Naive B cell (primary cell): ENCODE measurements around the gene GRID1. TPM values are rescaled to one million over a fixed set of nuclear protein-coding genes. Genes with fewer than 3 reads are reported as not detected.

Experiments
- ATAC-seq, 2 donors: fragments of 150-1000 bp; cut with Tn5 transposase; 2 replicates each; pipeline ENCODE4 v1.10.0; 2021; ENCODE audit warnings: low read depth in 2 of 2, mild to moderate bottlenecking in 2 of 2, moderate library complexity in 2 of 2
- DNase-seq: peaks from one replicate; pipeline ENCODE4 v3.0.0; 2022
- H3K27ac Mint-ChIP-seq, 6 donors: one replicate each; pipeline ENCODE4 v1.8.0; 2020 to 2022; ENCODE audit warnings: mild to moderate bottlenecking in 6 of 6, mixed read lengths in 6 of 6, moderate library complexity in 5 of 6, inconsistent platforms in 2 of 6
- H3K27me3 Mint-ChIP-seq, 3 donors: one replicate each; pipeline ENCODE4 v1.8.0; 2021 to 2022; ENCODE audit warnings: mixed read lengths in 3 of 3, mild to moderate bottlenecking in 1 of 3
- H3K36me3 Mint-ChIP-seq, 2 donors: one replicate each; pipeline ENCODE4 v1.8.0; 2020 to 2022; ENCODE audit warnings: mixed read lengths in 2 of 2, inconsistent platforms in 1 of 2, mild to moderate bottlenecking in 1 of 2
- H3K4me1 Mint-ChIP-seq, 3 donors: one replicate each; pipeline ENCODE4 v1.8.0; 2020 to 2022; ENCODE audit warnings: mixed read lengths in 3 of 3, inconsistent platforms in 1 of 3, mild to moderate bottlenecking in 1 of 3, moderate library complexity in 1 of 3
- H3K4me3 Mint-ChIP-seq, 8 donors: one replicate each; pipeline ENCODE4 v1.8.0; 2020 to 2022; ENCODE audit warnings: mild to moderate bottlenecking in 8 of 8, mixed read lengths in 8 of 8, moderate library complexity in 8 of 8, inconsistent platforms in 2 of 8
- H3K9me3 Mint-ChIP-seq, 7 donors: one replicate each; pipeline ENCODE4 v1.8.0; 2020 to 2022; ENCODE audit warnings: mixed read lengths in 7 of 7, mild to moderate bottlenecking in 5 of 7, inconsistent platforms in 2 of 7, moderate library complexity in 1 of 7
- polyA plus RNA-seq, 6 donors: library from polyadenylated mRNA; unstranded; fragments of 300-500 nt; fragmentation: Illumina TruSeq; gene quantifications; one replicate each; pipeline ENCODE4 v1.2.3, GENCODE V29; 2021; ENCODE audit warnings: low read depth in 6 of 6

GRID1 gene
- polyA plus RNA-seq, 6 donors from 2014 or later = not detected

GRCh38 chr10:86260564-86260963 lies 106.0 kb downstream of the GRID1 start:
- DNase-seq = no peak
- peak overlapping the region in 1 of 6 donors; percentile 7 for H3K27ac Mint-ChIP-seq
- no peaks in the 10 kb centered on the region for H3K36me3 Mint-ChIP-seq
- H3K4me1 Mint-ChIP-seq = peaks cover 0 to 8% (median 0%) of the 10 kb centered on the region in 3 donors
- H3K4me3 Mint-ChIP-seq = no peak overlapping the region
- H3K27me3 Mint-ChIP-seq = peaks cover 8 to 59% (median 42%) of the 10 kb centered on the region in 3 donors
- ATAC-seq = no peak
- H3K9me3 Mint-ChIP-seq = peaks cover 0 to 13% (median 3%) of the 10 kb centered on the region in 7 donors

GRCh38 chr10:86259901-86260562 lies 106.6 kb downstream of the GRID1 start:
- DNase-seq (no peak), ATAC-seq (no peak)
- Mint-ChIP-seq H3K27me3 (peaks cover 5 to 55% (median 39%) of the 10 kb centered on the region in 3 donors), H3K9me3 (peaks cover 0 to 13% (median 3%) of the 10 kb centered on the region in 7 donors), H3K27ac (peak overlapping the region in 1 of 6 donors; percentile 7), H3K4me1 (peaks cover 0 to 8% (median 0%) of the 10 kb centered on the region in 3 donors), H3K36me3 (no peaks in the 10 kb centered on the region), H3K4me3 (peak overlapping the region in 1 of 8 donors; percentile 10)

DNA sequence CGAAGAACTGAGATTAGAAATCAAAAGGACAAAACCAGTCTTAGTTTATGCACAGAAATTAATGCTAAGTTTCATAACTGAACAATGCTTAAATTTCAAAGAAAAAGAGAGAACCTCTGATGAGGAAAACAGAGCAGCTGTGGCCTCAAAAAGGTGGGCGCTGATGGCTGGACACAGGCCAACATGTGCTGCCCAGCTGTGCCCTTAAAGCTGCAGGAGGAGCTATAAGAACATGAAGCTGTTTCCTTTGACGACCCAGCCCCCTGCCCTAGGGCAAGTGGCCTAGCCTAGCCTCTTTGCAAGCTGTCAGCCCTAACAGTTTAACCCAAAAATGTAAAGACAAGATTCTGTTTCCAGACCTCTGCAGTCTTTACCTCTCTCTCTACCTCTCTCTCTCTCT lies 107.7 kb downstream of the GRID1 start:
- H3K36me3 Mint-ChIP-seq = no peaks in the 10 kb centered on the region
- H3K27ac Mint-ChIP-seq = no peak overlapping the region
- H3K27me3 Mint-ChIP-seq = peaks cover 5 to 49% (median 36%) of the 10 kb centered on the region in 3 donors

GRCh38 chr10:86258499-86258898 lies 108.1 kb downstream of the GRID1 start:
- DNase-seq (no peak), ATAC-seq (no peak)
- peaks cover 9 to 52% (median 38%) of the 10 kb centered on the region in 3 donors for H3K27me3 Mint-ChIP-seq
- peaks cover 0 to 13% (median 3%) of the 10 kb centered on the region in 7 donors for H3K9me3 Mint-ChIP-seq
- no peak overlapping the region for H3K4me3 Mint-ChIP-seq
- H3K4me1 Mint-ChIP-seq = peaks cover 0 to 4% (median 0%) of the 10 kb centered on the region in 3 donors
- no peaks in the 10 kb centered on the region for H3K36me3 Mint-ChIP-seq
- no peak overlapping the region for H3K27ac Mint-ChIP-seq

More for the DNA sequence above, 107.7 kb downstream of the GRID1 start:
- peaks cover 0 to 4% (median 0%) of the 10 kb centered on the region in 3 donors for H3K4me1 Mint-ChIP-seq
- H3K9me3 Mint-ChIP-seq = peaks cover 0 to 13% (median 3%) of the 10 kb centered on the region in 7 donors
- DNase-seq = no peak
- no peak for ATAC-seq
- no peak overlapping the region for H3K4me3 Mint-ChIP-seq

DNA sequence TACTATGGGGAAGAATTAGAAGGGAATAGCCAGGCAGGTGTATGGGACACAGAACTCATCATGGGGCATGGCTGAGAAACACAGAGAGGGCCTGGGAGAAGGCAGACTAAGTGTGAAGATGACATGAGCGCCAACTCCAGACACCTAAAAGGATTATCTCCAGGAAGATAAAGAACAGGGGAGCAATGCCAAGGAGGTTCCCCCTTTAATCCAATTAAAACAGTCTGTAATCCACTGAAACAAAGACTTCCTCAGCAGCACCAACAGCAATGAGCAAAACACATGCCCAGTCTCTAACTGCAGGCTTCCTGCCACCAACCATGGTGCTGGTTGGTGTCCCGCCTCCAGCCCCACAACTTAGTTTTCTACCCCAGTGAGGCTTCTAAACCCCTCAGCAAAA lies 108.9 kb downstream of the GRID1 start:
- Mint-ChIP-seq H3K36me3 (no peaks in the 10 kb centered on the region), H3K9me3 (peaks cover 0 to 13% (median 3%) of the 10 kb centered on the region in 7 donors), H3K4me3 (no peak overlapping the region), H3K27ac (no peak overlapping the region), H3K4me1 (peaks cover 0 to 2% (median 0%) of the 10 kb centered on the region in 3 donors), H3K27me3 (peaks cover 9 to 55% (median 38%) of the 10 kb centered on the region in 3 donors)
- DNase-seq (no peak), ATAC-seq (no peak)

- Mint-ChIP-seq H3K27me3 (peaks cover 6 to 52% (median 38%) of the 10 kb centered on the region in 3 donors), H3K9me3 (peaks cover 0 to 13% (median 5%) of the 10 kb centered on the region in 7 donors), H3K27ac (no peak overlapping the region), H3K36me3 (no peaks in the 10 kb centered on the region), H3K4me1 (peaks cover 0 to 2% (median 0%) of the 10 kb centered on the region in 3 donors), H3K4me3 (no peak overlapping the region)
- ATAC-seq = no peak
- DNase-seq = no peak
Observed at GRCh38 chr10:86256690-86257315, 109.8 kb downstream of the GRID1 start.

DNA sequence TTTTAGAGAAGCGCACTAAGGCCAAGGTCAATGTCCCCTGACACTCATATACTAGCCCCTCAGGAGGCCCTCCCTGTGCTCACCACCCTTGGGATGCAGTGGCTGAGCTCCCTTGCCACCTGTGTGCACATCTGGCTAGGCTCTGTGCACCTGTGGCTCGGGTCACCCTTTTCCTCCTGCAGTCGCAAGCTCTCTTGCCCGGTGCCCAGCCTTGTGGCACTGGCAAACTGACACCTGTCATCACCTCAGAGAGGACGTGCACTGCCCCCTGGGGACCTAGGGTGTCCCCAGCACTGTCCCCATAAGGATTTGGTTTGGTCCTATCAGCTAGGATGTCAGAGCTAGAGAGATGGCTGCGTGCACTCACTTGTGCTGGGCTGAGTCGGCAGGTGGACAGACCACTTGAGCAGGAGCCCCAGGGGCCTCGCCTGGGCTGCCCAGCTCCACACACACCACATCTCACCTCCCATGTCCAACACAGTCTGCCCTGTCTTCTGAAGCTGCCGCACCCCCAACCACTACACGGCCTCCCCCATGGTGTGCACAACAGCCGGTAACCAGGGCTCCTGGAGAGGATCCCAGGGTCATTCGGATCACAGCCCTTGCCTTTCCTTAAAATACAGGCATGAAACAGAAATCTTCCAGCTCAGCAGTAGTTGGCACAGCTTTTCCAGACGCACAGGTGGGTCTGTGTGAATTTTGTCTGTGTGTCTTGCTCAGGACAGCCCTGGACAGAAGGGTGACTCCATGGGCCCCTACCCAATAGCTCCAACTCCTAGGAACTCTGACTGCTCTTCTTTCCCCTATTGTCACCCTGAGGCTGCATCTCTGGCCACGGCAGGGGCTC lies 111.0 kb downstream of the GRID1 start:
- Mint-ChIP-seq H3K27ac (no peak overlapping the region), H3K36me3 (no peaks in the 10 kb centered on the region), H3K4me1 (no peaks in the 10 kb centered on the region), H3K4me3 (peak overlapping the region in 1 of 8 donors; percentile 40), H3K27me3 (peaks cover 4 to 45% (median 30%) of the 10 kb centered on the region in 3 donors), H3K9me3 (peaks cover 0 to 13% (median 8%) of the 10 kb centered on the region in 7 donors)
- ATAC-seq (no peak), DNase-seq (no peak)

DNA sequence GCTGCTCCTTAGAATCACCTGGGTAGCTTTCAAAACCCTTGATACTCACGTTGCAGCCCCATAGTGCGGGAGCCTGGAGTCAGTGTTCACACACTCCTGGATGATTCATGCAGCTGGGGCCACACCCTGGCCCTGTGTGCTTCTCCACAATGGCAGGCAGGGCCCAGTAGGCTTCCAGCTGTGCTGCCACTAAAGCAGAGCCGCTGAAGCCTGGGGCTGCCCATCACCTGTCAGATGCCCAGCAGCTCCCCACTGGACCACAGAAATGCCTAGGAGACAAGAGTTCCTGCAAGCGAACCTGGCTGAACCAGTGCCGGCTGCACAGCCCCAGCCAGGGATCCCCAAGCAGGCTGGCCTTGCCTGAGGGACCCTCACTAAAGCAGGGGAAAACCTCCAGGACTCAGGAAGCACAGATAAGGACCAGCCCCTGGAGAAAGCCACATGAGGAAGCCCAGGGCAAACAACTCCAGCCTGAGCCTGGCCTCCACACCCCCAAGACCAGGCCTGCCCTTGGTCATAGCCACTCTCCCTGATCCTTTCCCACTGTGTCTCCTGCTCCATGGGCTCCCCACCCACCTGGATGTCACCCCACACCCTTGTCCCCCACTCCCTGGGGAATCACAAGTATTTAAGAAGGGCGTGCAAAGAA lies 111.9 kb downstream of the GRID1 start:
- Mint-ChIP-seq H3K36me3 (peaks cover 0 to 6% of the 10 kb centered on the region in 2 donors), H3K9me3 (peaks cover 5 to 20% (median 15%) of the 10 kb centered on the region in 7 donors), H3K27me3 (peaks cover 4 to 38% (median 20%) of the 10 kb centered on the region in 3 donors), H3K27ac (no peak overlapping the region), H3K4me1 (no peaks in the 10 kb centered on the region), H3K4me3 (no peak overlapping the region)
- ATAC-seq (no peak), DNase-seq (no peak)

DNA sequence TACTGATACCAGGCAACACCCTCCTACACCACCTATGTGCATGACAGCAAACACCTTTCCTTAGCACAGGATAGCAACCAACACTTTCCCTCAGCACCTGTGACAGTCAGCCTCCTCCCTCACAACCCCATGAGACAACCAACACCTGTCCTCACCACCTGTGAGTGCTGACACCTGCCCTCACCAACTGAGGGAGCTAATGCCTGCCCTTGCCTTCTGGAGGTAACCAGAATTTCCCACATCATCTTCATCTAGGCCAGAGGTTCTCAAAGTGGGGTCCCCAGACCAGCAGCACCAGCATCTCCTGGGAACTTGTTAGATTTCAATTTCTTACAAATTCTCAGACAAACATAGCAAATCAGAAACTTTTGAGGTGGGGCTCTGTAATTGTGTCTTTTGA lies 112.5 kb downstream of the GRID1 start:
- peaks cover 7 to 22% (median 17%) of the 10 kb centered on the region in 7 donors for H3K9me3 Mint-ChIP-seq
- H3K27me3 Mint-ChIP-seq = peaks cover 4 to 34% (median 20%) of the 10 kb centered on the region in 3 donors
- peaks cover 0 to 10% of the 10 kb centered on the region in 2 donors for H3K36me3 Mint-ChIP-seq
- H3K4me3 Mint-ChIP-seq = no peak overlapping the region
- DNase-seq (no peak), ATAC-seq (no peak)
- H3K4me1 Mint-ChIP-seq = no peaks in the 10 kb centered on the region
- H3K27ac Mint-ChIP-seq = no peak overlapping the region

DNA sequence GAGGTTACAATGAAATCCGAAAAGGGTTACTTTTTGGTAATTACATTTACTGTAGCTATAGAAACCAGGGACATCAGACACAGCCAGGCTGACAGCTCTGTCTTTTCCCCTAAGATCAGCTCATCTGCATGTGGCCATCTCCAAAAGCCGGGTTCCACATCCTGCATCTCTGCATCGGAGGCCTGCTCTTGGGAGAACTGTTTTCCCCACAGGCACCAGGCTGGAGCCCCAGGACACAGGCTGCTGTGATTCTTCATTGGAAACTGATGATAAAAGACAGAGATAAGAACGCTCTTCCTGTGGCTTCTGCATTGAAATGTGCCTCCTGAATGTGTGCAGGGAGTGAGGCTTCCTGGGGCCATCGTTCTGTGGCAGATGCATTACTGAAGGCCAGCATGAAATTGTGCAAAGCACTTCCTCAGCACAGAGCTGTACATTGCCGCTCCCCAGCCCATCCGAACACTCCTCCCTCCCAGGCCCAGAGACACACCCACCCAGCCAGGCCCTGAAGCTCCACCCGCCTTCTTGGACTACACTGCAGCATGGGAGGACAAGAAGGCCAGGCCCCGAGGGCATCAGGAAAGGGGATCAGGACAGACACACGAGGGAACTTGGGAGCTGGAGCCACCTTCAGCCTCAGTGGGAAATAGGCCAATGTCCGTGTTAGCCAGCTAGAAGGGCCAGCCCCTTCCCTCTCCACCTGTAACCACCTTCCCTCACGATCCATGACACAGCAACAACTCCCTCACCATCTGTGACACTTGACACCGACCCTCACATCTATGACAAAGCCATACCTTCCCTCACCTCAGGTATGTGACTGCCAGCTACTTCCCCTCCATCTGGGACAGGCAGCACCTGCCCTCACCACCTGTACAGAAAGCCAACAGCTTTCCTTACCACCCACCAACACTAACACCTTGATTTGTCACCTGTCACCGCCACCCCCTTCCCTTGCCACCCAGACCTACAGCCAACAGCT lies 113.2 kb downstream of the GRID1 start:
- H3K27me3 Mint-ChIP-seq = peaks cover 4 to 34% (median 20%) of the 10 kb centered on the region in 3 donors
- peaks cover 7 to 22% (median 17%) of the 10 kb centered on the region in 7 donors for H3K9me3 Mint-ChIP-seq
- peak overlapping the region in 1 of 6 donors; percentile 79 for H3K27ac Mint-ChIP-seq
- ATAC-seq (no peak), DNase-seq (no peak)
- no peak overlapping the region for H3K4me3 Mint-ChIP-seq
- H3K36me3 Mint-ChIP-seq = peaks cover 0 to 10% of the 10 kb centered on the region in 2 donors
- no peaks in the 10 kb centered on the region for H3K4me1 Mint-ChIP-seq

- Mint-ChIP-seq H3K27ac (no peak overlapping the region), H3K27me3 (peaks cover 4 to 40% (median 21%) of the 10 kb centered on the region in 3 donors), H3K4me1 (no peaks in the 10 kb centered on the region), H3K36me3 (peaks cover 0 to 10% of the 10 kb centered on the region in 2 donors), H3K9me3 (peaks cover 7 to 18% (median 9%) of the 10 kb centered on the region in 7 donors), H3K4me3 (no peak overlapping the region)
- DNase-seq (no peak), ATAC-seq (no peak)
Observed at GRCh38 chr10:86252556-86252955, 114.0 kb downstream of the GRID1 start.

DNA sequence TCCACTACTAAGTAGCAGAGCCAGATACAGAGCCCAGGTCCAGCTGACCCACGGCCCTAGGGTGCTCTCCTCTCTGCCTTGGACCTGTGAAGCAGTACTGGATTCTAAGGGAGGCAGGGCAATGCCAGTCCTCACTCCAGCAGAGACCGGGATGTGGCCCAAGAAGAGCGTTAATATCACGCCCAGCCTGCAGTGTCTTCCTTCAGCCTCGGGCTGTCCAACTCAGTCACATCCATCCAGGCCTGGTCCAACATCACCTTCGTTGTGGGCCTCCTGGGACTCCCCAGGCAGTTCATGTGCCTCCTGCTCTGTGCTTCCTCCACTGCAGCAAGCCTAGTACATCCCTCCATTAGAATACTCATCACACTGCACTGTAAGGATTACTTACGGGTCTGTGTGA lies 114.5 kb downstream of the GRID1 start:
- Mint-ChIP-seq H3K4me1 (no peaks in the 10 kb centered on the region), H3K27ac (no peak overlapping the region), H3K4me3 (peak overlapping the region in 1 of 8 donors; percentile 69), H3K36me3 (peaks cover 0 to 14% of the 10 kb centered on the region in 2 donors), H3K9me3 (peaks cover 7 to 19% (median 11%) of the 10 kb centered on the region in 7 donors), H3K27me3 (peaks cover 4 to 39% (median 26%) of the 10 kb centered on the region in 3 donors)
- ATAC-seq (no peak), DNase-seq (no peak)
